GM04504 (cell line): ENCODE data around the gene VAMP1.
"Not testable (repeated sequence)": the region's sequence is repeated elsewhere in the genome, so short reads cannot be mapped to it uniquely, and the experiment has no call there.

Source experiments
- DNase-seq: peaks from one replicate; pipeline ENCODE4 v3.0.0-alpha.2; 2012; ENCODE audit warnings: low read depth

VAMP1 gene, protein sequence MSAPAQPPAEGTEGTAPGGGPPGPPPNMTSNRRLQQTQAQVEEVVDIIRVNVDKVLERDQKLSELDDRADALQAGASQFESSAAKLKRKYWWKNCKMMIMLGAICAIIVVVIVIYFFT

DNA sequence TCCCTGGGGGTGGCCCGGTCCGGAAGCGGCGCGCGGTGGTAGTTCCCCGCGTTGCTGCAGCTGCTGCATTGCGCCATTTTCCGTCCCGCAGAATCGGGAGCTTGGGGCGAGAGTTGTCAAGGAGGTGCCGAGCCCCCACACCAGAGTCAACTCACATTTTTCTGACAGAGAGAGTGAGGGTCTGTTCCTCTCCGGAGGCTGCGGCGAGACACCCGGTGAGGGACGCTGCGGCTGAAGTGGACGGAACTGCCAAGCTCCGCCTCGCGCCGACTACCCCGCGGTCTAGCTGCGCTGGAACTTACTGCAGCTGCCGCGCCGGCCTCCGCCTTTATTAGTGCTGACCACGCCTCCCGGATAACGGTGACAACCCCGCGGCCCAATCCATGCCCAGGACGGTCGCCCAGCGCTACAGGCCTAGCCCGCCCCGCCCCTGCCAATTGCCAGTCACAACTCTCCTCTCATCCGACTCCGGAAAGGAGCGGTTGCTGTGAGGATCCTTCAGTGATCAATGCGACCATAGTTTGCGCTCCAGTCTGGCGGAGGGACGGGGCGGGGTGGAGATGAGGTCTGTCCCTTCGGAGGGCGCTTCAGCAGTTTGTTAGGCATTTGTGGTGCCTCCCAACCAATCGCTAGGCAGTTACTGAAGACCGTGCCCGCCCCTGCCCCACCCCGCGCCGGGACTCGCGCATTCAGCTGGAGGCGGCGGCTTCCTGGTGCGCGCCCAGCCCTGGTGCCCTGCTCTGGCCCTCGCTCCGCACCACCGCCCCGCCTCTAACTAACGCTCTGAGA is at the start of gene VAMP1:
TSS of gene VAMP1 (minus strand) at position 303 of the 789 bp plus-strand sequence. CDS start at position 157, 146 bp downstream.
- DNase-seq: peak; percentile 95

DNA sequence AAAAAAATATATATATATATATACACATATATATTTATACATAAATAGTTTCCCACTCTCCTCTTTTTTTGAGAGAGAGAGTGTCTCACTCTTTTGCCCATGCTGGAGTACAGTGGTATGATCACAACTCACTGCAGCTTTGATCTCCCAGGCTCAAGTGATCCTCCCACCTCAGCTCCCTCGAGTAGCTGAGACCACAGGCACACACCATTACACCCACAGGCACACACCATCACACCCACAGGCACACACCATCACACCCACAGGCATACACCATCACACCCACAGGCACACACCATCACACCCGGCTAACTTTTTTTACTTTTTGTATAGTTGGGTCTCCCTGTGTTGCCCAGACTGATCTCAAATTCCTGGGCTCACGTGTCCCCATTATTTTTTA is 49.7 kb upstream of the VAMP1 start:
- DNase-seq: no peak

DNA sequence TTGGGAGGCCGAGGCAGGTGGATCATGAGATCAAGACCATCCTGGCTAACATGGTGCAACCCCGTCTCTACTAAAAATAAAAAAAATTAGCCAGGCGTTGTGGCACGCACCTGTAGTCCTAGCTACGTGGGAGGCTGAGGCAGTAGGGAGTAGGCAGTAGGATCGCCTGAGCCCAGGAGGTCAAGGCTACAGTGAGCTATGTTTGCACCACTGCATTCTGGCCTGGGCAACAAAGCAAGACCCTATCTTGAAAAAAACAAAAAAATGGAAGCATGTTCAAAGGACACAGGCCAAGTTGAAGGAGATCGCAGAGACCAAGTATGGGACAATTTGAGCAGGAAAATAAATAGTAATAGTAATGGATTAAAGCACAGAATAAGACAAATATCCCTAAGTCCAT is 37.6 kb upstream of the VAMP1 start:
- no peak for DNase-seq

DNA sequence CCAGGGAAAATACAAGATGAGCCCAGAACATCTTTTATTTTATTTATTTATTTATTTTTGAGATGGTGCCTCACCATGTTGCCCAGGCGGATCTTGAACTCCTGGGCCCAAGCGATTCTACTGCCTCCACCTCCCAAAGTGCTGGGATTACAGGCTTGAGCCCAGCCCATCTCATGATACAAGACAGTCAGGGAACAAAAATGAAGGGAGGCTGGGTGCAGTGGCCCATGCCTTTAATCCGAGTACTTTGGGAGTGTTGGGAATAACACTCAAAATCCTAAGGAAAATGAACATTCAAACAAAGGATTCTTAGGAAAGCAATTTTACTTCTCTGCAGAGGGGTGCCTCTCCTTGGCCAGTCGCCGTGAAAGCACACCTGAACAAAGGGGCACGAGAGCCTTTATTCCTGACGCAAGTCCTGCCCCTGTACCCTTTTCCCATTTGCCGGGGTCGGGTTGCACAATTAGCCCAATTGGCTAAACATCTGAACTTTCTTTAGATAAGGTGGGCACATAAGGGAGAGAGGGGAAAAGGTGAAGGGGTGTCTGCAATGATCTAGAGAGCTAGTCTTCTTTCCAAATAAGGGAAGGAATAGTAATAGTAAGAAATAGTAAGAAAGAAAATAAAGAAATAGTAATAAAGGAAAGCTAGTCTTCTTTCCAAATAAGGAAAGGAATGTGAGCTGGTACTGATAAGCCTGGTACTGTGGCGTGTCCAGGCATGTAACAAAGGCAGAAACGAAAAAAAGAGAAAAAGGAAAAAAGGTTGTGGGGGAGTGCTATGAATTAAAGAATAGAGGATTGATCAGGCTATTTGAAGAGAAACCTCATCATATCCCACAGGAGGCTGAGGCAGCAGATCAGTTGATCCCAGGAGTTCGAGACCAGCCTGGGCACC is 36.9 kb upstream of the VAMP1 start:
- DNase-seq: no peak

DNA sequence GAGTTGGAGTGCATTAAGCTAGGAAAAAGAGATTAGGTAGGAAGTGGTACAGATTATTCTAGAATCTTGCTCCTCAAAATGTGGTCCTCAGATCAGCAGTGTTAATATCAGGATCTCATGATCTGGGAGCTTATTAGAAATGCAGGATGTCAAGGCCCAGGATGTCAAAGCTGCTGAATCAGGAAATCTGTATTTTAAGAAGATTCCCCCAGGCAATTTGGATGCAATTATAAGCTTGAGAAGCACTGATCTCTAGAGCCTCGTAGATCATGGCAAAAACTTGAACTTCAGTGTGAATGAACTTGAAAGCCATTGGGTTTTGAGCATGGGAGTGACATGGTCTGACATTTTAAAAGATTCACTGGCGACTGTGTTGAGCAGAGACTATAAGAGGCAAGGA is 30.0 kb upstream of the VAMP1 start:
- no peak for DNase-seq

DNA sequence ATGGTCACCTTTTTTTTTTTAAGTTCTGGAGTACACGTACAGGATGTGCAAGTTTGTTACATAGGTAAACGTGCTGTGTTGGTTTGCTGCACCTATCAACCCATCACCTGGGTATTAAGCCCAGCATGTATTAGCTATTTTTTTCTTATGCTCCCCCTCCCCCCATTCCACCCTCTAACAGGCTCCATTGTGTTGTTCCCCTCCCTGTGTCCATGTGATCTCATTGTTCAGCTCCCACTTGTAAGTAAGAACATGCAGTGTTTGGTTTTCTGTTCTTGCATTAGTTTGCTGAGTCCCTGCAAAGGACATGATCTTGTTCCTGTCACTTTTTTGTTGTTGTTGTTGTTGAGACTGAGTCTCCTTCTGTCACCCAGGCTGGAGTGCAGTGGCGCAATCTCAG is 26.8 kb upstream of the VAMP1 start:
- DNase-seq: not testable (repeated sequence)

DNA sequence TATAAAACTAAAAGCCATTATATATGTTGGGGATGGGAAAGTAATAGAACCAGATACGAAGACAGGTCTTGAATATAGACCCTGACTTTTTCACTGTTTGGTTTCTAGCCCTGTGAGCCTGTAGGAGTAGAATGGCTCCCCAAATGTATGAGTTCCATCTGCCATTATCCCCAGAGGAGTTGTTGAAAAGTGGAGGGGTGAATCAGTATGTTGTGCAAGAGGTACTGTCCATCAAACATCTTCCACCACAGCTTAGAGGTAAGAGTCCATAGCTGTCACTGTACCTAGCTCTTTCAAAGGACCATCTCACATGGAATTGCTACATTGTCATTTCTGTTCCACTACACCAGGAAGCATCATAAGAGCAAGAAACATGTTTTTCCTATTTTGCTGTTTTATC is 24.5 kb upstream of the VAMP1 start:
- no peak for DNase-seq

DNA sequence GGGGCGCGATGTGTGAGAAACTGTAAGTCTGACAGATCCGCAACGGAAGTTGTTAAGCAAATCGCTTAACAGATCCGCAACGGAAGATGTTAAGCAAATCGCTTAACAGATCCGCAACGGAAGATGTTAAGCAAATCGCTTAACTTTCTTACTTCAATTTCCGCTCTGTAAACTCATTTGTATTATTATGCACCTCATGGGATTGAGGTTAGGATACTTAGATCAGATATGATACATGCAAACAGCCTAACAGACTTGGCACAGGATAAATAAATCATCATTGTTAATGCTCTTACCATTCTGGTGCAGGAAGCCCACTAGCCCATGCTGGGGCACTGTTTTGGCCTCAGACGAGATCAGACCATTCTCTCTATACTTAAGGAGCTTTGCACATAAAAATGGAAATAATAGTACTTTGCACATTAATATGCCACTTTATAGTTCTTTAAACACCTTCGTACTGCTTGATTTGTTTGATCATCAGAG is 23.8 kb upstream of the VAMP1 start:
- DNase-seq: no peak

DNA sequence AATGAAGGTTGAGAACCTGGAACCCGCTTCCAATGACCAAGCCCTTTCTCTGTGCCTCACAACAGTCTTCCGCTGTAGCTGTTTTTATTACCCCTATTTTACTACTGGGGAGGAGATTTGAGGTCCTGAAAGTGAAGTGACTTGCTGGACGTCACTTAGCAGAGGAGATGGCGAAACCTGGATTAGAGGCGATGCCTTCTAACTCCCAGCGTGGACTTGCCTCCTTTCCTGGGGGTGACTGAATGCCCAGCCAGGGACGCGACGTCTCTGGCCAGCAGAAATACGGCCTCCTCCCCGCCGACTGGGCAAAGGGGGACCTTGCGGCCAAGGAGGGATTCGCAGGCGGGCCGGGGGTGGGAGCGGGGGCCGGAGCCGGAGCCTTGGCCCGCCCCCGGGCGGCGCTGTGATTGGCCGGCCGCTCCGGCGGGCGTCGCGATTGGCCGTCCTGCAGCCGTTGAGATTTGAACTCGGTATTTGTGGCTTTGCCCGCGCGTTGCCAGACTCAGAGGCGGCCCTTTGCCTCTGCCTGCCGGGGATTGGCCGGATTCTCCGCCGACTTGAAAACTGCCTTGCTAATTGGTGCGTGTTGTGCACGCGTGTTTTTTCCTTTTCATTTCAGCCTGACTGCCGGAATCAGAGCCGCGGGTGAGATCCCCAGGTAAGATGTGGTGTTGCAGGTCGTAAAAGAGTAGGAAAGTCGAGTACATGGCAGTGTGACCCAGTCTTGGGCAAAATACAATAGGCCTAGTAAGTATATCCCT is 23.2 kb upstream of the VAMP1 start, which contains the start of gene NCAPD2:
TSS of gene NCAPD2 (plus strand) at position 606 of the 761 bp plus-strand sequence. CDS start 997 bp downstream, outside the sequence.
- DNase-seq: peak; percentile 90

DNA sequence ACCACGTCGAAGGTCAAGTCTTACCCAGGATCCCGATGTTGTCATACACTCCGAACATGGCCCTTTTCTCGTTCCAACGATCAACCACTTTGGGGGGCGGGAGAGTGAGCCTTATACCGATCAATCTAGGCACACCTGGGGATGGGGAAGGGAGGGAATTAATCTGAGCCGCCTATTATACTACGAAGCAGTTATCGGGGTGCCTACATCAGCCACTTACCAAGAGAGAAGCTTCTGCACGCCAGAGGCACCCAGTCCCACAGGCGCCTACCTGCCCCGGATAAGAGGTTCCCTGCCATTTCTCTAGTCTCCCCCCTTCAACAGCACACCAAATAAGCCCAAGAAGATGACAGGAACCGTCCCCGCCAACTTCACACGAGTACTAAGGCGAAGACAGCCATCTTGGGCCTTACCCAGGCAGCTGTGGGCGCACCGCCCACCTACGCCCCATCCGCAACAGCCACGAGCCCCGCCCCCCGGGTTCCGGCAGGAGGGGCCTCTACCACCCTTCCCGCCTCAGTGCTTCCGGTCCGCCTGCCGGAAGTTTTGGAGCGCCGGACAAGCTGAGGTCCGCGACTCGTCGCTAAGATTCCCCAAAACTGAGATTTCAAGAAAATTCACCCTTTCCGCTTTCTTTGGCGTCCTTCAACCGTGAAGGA is 22.5 kb upstream of the VAMP1 start, which contains the start of gene MRPL51:
TSS of gene MRPL51 (minus strand) at position 425 of the 659 bp plus-strand sequence. CDS start at position 299, 126 bp downstream.
- DNase-seq: peak; percentile 86

DNA sequence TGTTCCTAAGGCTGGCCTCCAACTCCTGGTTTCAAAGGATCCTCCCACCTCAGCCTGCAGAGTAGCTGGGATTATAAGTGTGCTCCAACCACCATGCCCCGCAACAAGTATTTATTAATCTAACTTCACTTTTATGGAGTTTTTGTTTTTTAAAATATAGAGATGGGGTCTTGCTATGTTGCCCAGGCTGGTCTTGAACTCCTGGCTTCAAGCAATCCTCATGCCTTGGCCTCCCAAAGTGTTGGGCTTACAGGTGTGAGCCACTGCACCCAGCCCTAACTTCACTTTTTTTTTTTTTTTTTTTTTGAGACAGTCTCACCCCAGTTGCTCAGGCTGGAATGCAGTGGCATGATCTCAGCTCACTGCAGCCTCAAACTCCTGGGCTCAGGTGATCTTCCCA is 20.2 kb upstream of the VAMP1 start:
- DNase-seq: not testable (repeated sequence)

DNA sequence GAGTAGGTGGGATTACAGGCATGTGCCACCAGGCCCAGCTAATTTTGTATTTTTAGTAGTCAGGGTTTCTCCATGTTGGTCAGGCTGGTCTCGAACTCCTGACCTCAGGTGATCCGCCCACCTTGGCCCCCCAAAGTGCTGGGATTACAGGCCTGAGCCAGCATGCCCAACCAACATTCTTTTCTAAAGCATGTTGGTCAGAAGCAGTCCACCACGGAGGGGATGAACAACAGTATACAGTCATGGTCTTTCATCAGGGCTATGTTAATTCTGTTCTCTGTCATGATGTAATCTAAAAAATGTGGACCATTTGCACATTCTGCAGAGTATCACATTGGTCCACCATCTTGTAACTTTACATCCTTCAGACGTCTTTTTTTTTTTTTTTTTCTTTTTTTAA is 19.0 kb upstream of the VAMP1 start:
- DNase-seq: no peak

DNA sequence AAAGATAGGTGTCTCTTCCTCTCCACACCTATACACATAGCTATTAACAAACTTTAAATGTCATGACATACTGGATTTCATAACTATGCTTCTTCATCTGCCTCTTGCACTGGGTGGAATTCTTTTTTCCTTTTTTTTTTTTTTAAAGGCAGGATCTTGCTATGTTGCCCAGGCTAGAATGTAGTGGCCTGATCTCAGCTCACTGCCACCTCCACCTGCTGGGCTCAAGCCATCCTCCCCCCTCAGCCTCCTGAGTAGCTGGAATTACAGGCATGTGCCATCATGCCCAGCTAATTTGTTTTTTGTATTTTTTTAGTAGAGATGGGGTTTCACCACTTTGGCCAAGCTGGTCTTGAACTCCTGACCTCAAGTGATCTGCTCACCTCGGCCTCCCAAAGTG is 17.8 kb upstream of the VAMP1 start:
- no peak for DNase-seq

DNA sequence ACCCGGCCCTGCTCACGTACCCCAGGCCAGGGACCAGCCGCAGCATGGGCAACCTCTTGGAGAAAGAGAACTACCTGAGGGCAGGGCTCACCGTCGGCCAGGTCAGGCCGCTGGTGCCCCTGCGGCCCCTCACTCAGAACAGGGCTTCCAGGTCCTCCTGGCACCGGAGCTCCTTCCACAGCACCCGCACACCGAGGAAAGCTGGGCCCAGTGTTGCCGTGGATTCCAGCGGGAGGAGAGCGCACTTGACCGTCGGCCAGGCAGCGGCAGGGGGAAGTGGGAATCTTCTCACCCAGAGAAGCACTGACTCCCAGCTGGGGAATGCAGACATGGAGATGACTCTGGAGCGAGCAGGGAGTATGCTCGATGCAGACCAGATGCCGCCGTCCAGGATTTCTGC is 7.9 kb upstream of the VAMP1 start:
- DNase-seq: peak; percentile 67

DNA sequence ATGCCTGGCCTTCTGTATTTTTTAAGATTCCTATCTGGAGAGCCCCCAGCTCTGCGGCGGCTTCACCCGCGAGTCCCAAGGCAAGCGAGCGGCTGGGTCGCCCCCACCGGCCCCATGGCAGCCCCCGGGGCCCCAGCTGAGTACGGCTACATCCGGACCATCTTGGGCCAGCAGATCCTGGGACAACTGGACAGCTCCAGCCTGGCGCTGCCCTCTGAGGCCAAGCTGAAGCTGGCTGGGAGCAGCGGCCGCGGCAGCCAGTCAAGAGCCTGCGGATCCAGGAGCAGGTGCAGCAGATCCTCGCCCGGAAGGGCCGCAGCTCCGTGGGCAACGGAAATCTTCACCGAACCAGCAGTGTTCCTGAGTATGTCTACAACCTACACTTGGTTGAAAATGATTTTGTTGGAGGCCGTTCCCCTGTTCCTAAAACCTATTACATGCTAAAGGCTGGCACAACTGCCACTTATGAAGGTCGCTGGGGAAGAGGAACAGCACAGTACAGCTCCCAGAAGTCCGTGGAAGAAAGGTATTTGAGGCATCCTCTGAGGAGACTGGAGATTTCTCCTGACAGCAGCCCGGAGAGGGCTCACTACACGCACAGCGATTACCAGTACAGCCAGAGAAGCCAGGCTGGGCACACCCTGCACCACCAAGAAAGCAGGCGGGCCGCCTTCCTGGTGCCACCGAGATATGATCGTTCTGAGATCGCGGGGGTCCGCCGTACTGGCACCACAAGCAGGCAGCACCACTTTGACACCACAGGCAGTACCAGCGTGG is 7.3 kb upstream of the VAMP1 start:
- DNase-seq: not testable (repeated sequence)

DNA sequence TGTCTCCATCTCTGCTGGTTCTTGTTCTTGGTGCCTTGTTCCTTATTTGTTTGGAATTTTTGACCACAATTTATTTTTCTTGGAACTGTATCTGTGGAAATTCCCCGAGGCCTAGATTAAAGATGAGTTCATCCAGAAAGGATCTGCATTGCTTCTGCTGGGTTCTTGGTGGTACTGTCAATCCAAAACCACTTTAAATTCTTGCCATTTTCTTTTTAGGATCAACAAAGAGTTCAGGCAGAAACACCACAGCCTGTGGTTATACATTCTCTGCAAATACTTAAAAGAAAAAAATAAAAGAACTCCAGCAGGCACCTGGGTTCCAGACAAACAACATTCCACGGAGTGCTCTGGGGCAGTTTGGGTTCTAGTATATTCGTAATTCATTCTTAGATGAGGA is 6.0 kb upstream of the VAMP1 start:
- peak; percentile 27 for DNase-seq

DNA sequence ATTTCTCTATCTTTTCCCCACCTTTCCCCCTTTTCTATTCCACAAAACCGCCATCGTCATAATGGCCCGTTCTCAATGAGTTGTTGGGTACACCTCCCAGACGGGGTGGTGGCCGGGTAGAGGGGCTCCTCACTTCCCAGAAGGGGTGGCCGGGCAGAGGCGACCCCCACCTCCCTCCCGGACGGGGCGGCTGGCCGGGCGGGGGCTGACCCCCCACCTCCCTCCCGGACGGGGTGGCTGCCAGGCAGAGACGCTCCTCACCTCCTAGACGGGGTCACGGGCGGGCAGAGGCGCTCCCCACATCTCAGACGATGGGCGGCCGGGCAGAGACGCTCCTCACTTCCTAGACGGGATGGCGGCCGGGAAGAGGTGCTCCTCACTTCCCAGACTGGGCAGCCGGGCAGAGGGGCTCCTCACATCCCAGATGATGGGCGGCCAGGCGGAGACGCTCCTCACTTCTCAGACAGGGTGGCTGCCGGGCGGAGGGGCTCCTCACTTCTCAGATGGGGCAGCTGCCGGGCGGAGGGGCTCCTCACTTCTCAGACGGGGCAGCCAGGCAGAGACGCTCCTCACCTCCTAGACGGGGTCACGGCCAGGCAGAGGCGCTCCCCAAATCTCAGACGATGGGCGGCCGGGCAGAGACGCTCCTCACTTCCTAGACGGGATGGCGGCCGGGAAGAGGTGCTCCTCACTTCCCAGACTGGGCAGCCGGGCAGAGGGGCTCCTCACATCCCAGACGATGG is 4.9 kb upstream of the VAMP1 start:
- not testable (repeated sequence) for DNase-seq

DNA sequence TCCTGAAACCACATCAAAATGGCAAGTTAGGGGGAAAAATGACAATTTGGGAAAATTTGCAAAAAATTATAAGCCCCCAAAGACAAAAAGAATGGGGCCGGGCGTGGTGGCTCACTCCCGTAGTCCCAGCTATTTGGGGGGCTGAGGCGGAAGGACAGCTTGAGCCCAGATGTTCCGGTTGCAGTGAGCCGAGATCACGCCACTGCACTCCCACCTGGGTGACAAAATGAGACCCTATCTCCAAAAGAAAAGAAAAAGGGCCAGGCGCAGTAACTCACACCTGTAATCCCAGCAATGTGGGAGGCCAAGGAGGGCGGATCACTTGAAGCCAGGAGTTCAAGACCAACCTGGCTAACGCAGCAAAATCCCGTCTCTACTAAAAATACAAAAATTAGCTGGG is 2.0 kb upstream of the VAMP1 start:
- no peak for DNase-seq

DNA sequence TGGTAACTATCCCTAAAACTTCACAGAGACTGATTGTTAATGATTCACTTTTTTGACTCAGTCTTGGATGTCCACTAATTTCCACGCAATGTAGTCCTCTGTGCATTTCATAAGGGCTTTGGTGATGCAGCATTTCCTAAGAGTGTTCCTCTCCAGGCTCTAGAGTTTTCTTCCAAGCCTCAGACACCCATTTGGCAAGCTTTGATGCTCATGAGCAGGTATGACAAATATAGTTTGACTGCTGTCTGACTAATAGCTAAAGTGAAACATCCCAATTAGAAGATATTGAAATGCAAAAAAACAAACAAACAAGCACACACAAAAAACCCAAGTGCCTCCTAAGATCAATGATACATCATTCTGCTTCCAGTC is 1.5 kb upstream of the VAMP1 start:
- peak; percentile 36 for DNase-seq
